WTC11 (cell line): ENCODE measurements around the gene LRRC61. TPM values are rescaled to one million over a fixed set of nuclear protein-coding genes. Genes with fewer than 3 reads are reported as not detected.

Experiments used
- ATAC-seq: fragments of 200-7000 bp; cut with Tn5 transposase; 2 replicates; pipeline ENCODE4 v1.10.0; 2021; ENCODE audit warnings: mild to moderate bottlenecking, moderate library complexity
- CTCF ChIA-PET: fragments of 300-600 bp; sonication (Branson Sonifier 250); formaldehyde crosslinking; loops from one replicate; lab custom pipeline; 2021; ENCODE audit warnings: antibody characterized with exemption; lab: Charles Lee
- POLR2A ChIA-PET: fragments of 350-600 bp; sonication (Branson Sonifier 250); formaldehyde crosslinking; loops from one replicate; lab custom pipeline; 2021; ENCODE audit warnings: antibody characterized with exemption; lab: Charles Lee
- DNase-seq: peaks from one replicate; pipeline ENCODE4 v3.0.0; 2021; ENCODE audit warnings: low spot score
- H3K27ac Mint-ChIP-seq: 2 replicates; pipeline ENCODE4 v1.8.0; 2021; ENCODE audit warnings: mixed read lengths
- H3K27me3 Mint-ChIP-seq: 2 replicates; pipeline ENCODE4 v1.8.0; 2021; ENCODE audit warnings: low read depth, mild to moderate bottlenecking, moderate library complexity, mixed read lengths
- H3K36me3 Mint-ChIP-seq: 2 replicates; pipeline ENCODE4 v1.8.0; 2021; ENCODE audit warnings: mixed read lengths
- H3K4me1 Mint-ChIP-seq: 2 replicates; pipeline ENCODE4 v1.8.0; 2022; ENCODE audit warnings: mixed read lengths
- H3K4me3 Mint-ChIP-seq: 2 replicates; pipeline ENCODE4 v1.8.0; 2021; ENCODE audit warnings: mild to moderate bottlenecking, moderate library complexity, mixed read lengths
- H3K9me3 Mint-ChIP-seq: 2 replicates; pipeline ENCODE4 v1.8.0; 2021; ENCODE audit warnings: mixed read lengths
- ATF1 ChIP-seq: sonication (generic); formaldehyde crosslinking; IDR thresholded peaks from 2 replicates; pipeline ENCODE4 v1.8.1; 2023; ENCODE audit warnings: mild to moderate bottlenecking, moderate library complexity, missing genetic modification reagents
- CREM ChIP-seq: sonication (generic); formaldehyde crosslinking; IDR thresholded peaks from 2 replicates; pipeline ENCODE4 v1.8.1; 2022; ENCODE audit warnings: mild to moderate bottlenecking, missing genetic modification reagents, moderate library complexity
- E2F1 ChIP-seq: sonication (generic); formaldehyde crosslinking; IDR thresholded peaks from 2 replicates; pipeline ENCODE4 v1.8.0; 2022; ENCODE audit warnings: mild to moderate bottlenecking, missing genetic modification reagents
- E2F4 ChIP-seq: sonication (generic); formaldehyde crosslinking; IDR thresholded peaks from 2 replicates; pipeline ENCODE4 v1.8.1; 2022; ENCODE audit warnings: low read depth, mild to moderate bottlenecking, moderate library complexity, missing genetic modification reagents, borderline replicate concordance
- ELF4 ChIP-seq: sonication (generic); formaldehyde crosslinking; IDR thresholded peaks from 2 replicates; pipeline ENCODE4 v1.8.1; 2022; ENCODE audit warnings: low read depth, mild to moderate bottlenecking, moderate library complexity, missing genetic modification reagents
- EMX1 ChIP-seq: fragments of 250-450 bp; sonication (Bioruptor Pico); IDR thresholded peaks from 2 replicates; pipeline ENCODE4 v1.8.0; 2021; ENCODE audit warnings: mild to moderate bottlenecking
- HMGA2 ChIP-seq: fragments of 250-450 bp; sonication (Bioruptor Pico); IDR thresholded peaks from 2 replicates; pipeline ENCODE4 v1.4.0; 2021; ENCODE audit warnings: mild to moderate bottlenecking, moderate library complexity
- HMGXB4 ChIP-seq: sonication (generic); formaldehyde crosslinking; IDR thresholded peaks from 2 replicates; pipeline ENCODE4 v1.8.1; 2023; ENCODE audit warnings: mild to moderate bottlenecking, moderate library complexity, missing genetic modification reagents
- IRF1 ChIP-seq: sonication (generic); formaldehyde crosslinking; IDR thresholded peaks from 2 replicates; pipeline ENCODE4 v1.8.0; 2023; ENCODE audit warnings: missing genetic modification reagents
- KAT7 ChIP-seq: sonication (generic); formaldehyde crosslinking; IDR thresholded peaks from 2 replicates; pipeline ENCODE4 v1.8.1; 2023; ENCODE audit warnings: missing genetic modification reagents, mild to moderate bottlenecking, borderline replicate concordance
- NFYB ChIP-seq: sonication (generic); formaldehyde crosslinking; conservative IDR thresholded peaks from 2 replicates; pipeline ENCODE4 v1.8.0; 2022; ENCODE audit warnings: low read depth, missing genetic modification reagents
- NR1H2 ChIP-seq: sonication (generic); formaldehyde crosslinking; IDR thresholded peaks from 2 replicates; pipeline ENCODE4 v1.9.0; 2021; ENCODE audit warnings: mild to moderate bottlenecking, moderate library complexity, missing genetic modification reagents
- RORB ChIP-seq: fragments of 250-450 bp; sonication (Bioruptor Pico); IDR thresholded peaks from 2 replicates; pipeline ENCODE4 v1.9.0; 2021; ENCODE audit warnings: mild to moderate bottlenecking
- SP1 ChIP-seq: sonication (generic); formaldehyde crosslinking; conservative IDR thresholded peaks from 2 replicates; pipeline ENCODE4 v1.8.1; 2022; ENCODE audit warnings: missing genetic modification reagents
- TCF7 ChIP-seq: sonication (generic); formaldehyde crosslinking; IDR thresholded peaks from 2 replicates; pipeline ENCODE4 v1.8.0; 2022; ENCODE audit warnings: mild to moderate bottlenecking, low read depth, missing genetic modification reagents, moderate library complexity
- TEAD1 ChIP-seq: sonication (generic); formaldehyde crosslinking; IDR thresholded peaks from 2 replicates; pipeline ENCODE4 v1.8.0; 2022; ENCODE audit warnings: mild to moderate bottlenecking, missing genetic modification reagents
- ZBTB21 ChIP-seq: sonication (generic); formaldehyde crosslinking; IDR thresholded peaks from 2 replicates; pipeline ENCODE4 v1.8.1; 2023; ENCODE audit warnings: mild to moderate bottlenecking, missing genetic modification reagents, borderline replicate concordance
- ZNF121 ChIP-seq: sonication (generic); formaldehyde crosslinking; IDR thresholded peaks from 2 replicates; pipeline ENCODE4 v1.8.0; 2023; ENCODE audit warnings: missing genetic modification reagents
- ZNF671 ChIP-seq: fragments of 250-450 bp; sonication (Bioruptor Pico); IDR thresholded peaks from 2 replicates; pipeline ENCODE4 v1.8.0; 2021; ENCODE audit warnings: mild to moderate bottlenecking
- total RNA-seq: library from RNA; stranded (reverse); gene quantifications from 3 replicates; pipeline ENCODE4 v1.2.3, GENCODE V29; 2021

The LRRC61 gene
- total RNA-seq, 1 experiment from 2014 or later, result 27.7 TPM

- TF ChIP-seq HMGXB4 (CRISPR knock-in tag) (no peak), SP1 (CRISPR knock-in tag) (no peak), ELF4 (CRISPR knock-in tag) (no peak), IRF1 (CRISPR knock-in tag) (no peak)
- H3K27me3 Mint-ChIP-seq, result no peaks in the 10 kb centered on the region; the same call in 1 of the 2 replicates
- peak; percentile 7 for DNase-seq
- ChIA-PET CTCF (interaction anchor here (0.8 to 1.7 kb wide), 2 partner anchors 20 to 42 kb away, joined by 3 to 5 read pairs; a partner anchor contains a TSS), POLR2A (no interaction called here)
- ATAC-seq, result no peak
- no peaks in the 10 kb centered on the region; the same call in 1 of the 2 replicates for H3K9me3 Mint-ChIP-seq
- H3K4me3 Mint-ChIP-seq, result no peak overlapping the region
- no peak overlapping the region for H3K27ac Mint-ChIP-seq
- no peaks in the 10 kb centered on the region for H3K36me3 Mint-ChIP-seq
- H3K4me1 Mint-ChIP-seq, result peaks cover 49% of the 10 kb centered on the region
These were observed 40.7 kb downstream of the LRRC61 start for GRCh38 chr7:150363872-150364271.

GRCh38 chr7:150365194-150365593, 42.0 kb downstream of the LRRC61 start:
- no peak overlapping the region for H3K4me3 Mint-ChIP-seq
- ATAC-seq, result no peak
- no peaks in the 10 kb centered on the region; the same call in 1 of the 2 replicates for H3K9me3 Mint-ChIP-seq
- H3K27ac Mint-ChIP-seq, result no peak overlapping the region
- peaks cover 59% of the 10 kb centered on the region for H3K4me1 Mint-ChIP-seq
- CTCF ChIA-PET, result interaction anchor here (0.6 to 1.2 kb wide), 3 partner anchors 9 to 84 kb away, joined by 3 read pairs; no protein-coding TSS in a partner anchor
- no peaks in the 10 kb centered on the region for H3K36me3 Mint-ChIP-seq
- H3K27me3 Mint-ChIP-seq, result no peaks in the 10 kb centered on the region; the same call in 1 of the 2 replicates
- no peak for TF ChIP-seq NR1H2 (CRISPR knock-in tag)
- TF ChIP-seq ZNF671 (CRISPR knock-in tag), result no peak
- no peak for TF ChIP-seq KAT7
- TF ChIP-seq TEAD1, result no peak
- no peak for TF ChIP-seq SP1 (CRISPR knock-in tag)
- no peak for TF ChIP-seq E2F4 (CRISPR knock-in tag)
- no peak for TF ChIP-seq ZBTB21 (CRISPR knock-in tag)
- no peak for TF ChIP-seq ATF1 (CRISPR knock-in tag)
- no peak for TF ChIP-seq HMGA2 (CRISPR knock-in tag)
- TF ChIP-seq TCF7 (CRISPR knock-in tag), result no peak
- TF ChIP-seq ZNF121, result no peak
- TF ChIP-seq E2F1 (CRISPR knock-in tag), result no peak
- no peak for TF ChIP-seq RORB
- TF ChIP-seq NFYB (CRISPR knock-in tag), result no peak
- no peak for TF ChIP-seq CREM (CRISPR knock-in tag)
- no peak for TF ChIP-seq EMX1
- TF ChIP-seq, all 79 proteins: peak for 0
- no peak for DNase-seq
- POLR2A ChIA-PET, result no interaction called here
